Smooth muscle cell of the brain vasculature (primary cell): ENCODE measurements around the gene DMXL1.
A peak's percentile ranks its signal among the peaks of the same experiment; 100 is the strongest.
"Not testable (repeated sequence)": the region's sequence is repeated elsewhere in the genome, so short reads cannot be mapped to it uniquely, and the experiment has no call there.

Experiments
- DNase-seq: peaks from one replicate; pipeline ENCODE4 v3.0.0-alpha.2; 2012; ENCODE audit warnings: low read depth, low spot score

DMXL1 gene

DNA sequence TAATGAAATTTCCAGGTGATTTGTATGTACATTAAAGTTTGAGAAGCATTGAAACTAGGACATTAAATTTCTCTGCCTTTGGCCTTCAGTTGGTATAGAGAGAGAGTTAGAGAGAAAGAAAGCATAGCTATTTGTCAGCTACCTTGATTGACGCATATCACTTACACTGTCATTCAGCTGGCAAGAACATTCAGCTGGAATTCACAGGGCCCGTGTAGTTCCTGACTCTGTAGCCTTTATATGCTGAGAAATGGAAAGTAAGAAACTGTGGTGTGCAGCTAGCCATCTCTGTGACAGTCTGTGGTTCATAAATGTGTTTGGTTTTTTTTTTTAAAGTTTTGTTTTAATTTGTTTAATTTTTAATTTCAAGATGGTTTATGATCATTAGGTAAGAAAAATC lies 58.9 kb downstream of the DMXL1 start:
- no peak for DNase-seq

DNA sequence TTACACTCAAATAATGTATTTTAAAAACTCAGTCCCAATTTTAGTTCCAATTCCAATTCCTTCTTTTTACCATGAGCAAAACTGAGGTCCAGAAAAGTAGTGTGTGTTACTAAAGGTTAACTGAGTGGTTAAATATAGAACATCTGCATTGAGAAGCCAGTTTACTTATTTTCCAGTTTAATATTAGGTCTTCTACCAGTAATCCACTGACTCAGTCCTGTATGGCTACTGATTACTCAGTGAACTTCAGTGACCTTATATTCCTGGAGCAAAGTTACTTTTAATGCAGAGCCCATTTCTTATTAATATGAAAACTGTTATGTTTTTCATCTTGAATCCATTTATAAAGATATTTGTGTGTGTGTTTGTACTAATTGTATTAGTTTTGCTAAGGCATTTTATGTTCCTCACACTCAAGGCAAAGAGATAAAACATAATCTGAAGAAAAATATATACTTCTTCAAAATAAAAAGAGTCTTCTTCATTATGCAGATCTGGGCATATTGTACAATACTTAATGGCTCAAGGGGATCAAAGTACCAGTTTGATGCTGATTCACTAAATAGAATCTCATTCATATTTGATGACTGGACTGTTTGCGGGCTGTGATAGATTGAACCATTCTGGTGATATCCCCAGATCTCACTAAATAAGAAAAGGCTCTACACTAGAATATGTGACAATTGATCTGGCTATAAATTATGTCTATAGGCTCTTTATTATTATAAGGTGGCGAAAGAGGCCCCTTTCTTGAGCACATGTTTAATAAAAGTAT lies 60.8 kb downstream of the DMXL1 start:
- no peak for DNase-seq

DNA sequence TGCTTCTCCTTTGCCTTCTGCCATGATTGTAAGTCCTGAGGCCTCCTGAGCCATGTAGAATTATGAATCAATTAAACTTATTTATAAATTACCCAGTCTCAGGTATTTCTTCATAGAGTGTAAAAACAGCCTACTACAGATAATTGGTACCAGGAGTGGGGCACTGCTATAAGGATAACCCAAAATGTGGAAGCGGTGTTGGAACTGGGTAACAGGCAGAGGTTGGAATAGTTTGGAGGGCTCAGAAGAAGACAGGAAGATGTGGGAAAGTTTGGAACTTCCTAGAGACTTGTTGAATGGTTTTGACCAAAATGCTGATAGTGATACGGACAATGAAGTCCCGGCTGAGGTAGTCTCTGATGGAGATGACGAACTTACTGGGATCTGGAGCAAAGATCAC lies 64.9 kb downstream of the DMXL1 start:
- not testable (repeated sequence) for DNase-seq

DNA sequence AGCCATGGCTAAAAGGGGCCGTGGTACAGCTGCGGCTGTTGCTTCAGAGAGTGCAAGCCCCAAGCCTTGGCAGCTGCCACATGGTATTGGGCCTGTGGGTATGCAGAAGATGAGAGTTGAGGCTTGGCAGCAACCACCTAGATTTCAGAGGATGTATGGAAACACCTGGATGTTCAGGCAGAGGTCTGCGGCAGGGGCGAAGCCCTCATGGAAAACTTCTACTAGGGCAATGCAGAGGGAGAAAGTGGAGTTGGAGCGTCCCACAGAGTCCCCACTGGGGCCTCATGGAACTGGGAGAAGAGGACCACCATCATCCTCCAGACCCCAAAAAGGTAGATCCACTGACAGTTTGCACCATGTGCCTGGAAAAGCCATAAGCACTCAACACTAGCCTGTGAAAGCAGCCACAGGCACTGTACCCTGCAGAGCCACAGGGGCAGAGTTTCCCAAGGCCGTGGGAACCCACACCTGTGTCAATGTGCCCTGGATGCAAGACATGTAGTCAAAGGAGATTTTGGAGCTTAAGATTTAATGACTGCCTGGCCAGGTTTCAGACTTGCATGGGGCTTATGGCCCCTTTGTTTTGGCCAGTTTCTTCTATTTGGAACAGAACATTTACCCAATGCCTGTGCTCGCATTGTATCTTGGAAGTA lies 65.9 kb downstream of the DMXL1 start:
- DNase-seq = no peak

DNA sequence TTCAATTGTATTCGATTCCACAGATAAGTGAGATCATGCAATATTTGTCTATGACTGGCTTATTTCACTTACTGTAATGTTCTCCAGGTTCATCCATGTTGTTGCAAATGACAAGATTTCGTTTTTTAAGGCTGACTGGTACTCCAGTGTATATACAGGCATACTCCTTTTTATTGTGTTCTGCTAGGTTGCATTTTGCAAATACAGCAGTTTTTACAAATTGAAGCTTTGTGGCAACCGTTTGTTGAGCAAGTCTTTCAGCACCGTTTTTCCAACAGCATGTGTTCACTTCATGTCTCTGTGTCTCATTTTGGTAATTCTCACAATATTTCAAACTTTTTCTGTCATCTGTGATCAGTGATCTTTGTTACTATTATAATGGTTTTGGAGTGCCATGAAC lies 82.7 kb downstream of the DMXL1 start:
- DNase-seq = no peak

DNA sequence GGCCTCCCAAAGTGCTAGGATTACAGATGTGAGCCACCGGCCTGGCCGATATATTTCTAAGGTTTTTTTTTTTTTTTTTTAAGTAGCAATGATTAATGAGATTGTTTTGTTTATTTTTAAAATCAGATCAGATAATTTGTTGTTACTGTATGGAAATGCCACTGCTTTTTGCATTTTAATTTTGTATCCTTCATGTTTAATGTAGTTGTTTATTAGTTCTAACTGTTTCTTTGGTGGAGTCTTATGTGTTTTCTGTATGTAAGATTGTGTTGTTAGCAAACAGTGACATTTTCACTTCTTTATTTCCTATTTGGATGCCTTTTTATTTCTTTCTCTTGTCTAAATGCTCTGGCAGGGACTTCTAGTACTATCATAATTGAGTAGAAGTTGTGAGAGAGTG lies 87.3 kb downstream of the DMXL1 start:
- no peak for DNase-seq

DNA sequence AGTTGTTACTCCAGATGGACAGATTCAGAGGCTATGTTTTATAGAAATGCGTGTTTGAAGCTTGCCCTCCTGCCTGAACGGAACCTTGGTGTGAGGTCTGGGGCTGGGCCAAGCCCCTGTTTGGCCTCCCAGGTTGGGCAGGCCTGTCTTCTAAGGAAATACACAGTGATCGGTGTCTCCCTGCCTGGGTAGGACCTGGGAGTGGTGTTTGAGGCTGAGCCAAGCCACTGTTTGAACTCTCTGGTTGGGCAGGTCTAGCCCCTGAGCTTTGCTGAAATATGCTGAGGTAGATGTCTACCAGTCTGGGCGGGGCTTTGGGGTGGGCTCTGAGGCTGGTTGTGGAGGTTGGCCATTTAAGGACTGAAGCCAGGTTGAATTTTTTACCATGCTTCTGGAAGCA lies 90.5 kb downstream of the DMXL1 start:
- no peak for DNase-seq

DNA sequence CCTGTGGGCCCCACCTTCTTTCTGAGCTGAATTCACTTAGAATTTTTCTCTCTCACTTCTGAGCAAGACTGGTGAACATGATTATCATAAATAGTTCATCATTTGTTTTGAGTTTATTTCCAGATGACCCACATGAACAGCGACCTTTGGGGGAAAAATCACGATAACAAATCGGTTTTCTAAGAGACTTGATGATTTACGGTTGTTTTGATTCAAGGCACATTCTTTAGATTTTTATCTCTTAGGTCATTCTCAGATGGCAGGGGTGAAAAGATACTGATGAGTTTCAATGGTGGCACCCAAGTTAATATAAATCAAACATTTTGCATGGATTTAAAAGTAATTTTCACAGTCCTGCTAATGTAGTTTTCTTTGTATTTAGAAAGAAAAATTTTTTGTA lies 95.1 kb downstream of the DMXL1 start:
- DNase-seq = no peak

DNA sequence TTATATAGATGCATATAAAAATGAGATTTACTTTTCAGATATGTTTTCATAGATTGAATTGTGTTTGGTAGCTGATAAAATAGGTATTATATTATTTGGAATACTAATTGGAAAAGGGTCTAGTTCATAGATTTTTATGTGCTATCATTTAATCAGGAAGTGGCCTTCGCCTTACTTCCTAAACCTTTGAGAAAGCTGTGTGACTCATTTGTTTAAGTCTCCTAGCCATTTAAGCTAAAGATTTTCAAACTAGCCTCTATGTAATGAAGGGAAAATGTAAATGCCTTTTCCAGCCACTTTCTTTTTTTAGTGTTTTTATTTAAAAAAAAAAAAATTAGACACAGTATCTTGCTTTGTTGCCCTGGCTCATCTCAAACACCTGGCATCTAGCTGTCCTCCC lies 97.5 kb downstream of the DMXL1 start:
- no peak for DNase-seq

DNA sequence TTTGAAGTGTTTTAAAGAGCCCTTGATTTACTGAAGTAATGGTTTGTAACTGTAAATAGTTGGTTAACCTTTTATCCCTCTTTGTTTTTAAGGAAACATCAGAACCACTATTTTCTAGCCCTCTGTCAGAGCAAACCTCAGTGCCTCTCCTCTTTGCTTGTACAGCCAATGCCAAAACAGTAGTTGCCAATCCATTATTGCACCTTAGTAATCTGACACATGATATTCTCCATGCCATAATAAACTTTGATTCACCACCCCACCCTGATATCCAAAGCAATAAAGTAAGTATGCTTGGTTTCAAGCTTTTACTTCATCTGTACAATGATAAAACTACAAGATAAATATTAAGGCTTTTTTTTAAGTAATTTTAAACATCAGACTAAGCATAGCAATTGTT lies 100.8 kb downstream of the DMXL1 start:
- no peak for DNase-seq

DNA sequence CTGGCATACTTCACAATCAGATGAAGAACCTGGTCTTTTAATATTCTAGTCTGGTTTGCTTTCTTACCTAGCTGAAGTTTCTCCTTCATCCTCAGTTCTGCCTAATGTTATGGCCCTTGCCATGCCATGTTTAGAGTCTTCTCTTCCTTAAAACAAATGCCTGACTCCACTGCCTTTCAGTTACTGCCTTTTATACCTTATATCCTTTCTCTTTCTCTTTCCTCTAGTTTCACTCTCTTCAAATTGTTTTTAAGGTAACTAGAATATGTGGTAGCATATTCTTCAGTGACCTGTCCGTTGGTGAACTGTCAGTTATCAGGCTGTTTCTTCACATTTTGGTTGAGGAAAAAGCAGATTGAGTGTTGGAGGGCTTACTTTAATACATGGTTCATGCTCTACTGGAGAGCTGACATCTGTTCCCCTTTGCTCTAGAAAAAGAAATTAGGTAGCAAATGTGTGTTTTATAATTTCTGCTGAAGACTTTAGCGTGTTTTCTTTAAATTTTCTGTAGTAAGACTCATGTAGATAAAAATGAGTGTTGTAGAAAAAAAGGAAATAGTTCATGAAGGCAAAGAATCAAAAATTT lies 103.8 kb downstream of the DMXL1 start:
- no peak for DNase-seq

DNA sequence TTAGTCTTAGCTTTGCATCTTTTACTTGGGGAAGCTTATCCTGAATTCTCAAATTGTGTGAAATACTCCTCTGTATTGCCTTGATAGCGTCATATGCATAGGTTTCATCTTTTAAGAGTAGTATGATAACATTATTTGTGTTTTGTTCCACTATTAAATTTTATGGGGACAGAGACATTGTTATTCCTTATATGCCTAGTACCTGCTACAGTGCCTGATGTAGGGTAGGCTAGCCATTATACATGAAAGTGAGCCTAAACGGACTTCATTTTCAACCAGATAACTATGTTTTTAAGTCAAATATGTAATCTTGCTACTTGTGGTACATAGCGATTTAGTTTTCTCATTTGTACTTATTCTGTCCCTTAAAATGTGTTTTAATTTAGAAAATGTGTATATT lies 105.9 kb downstream of the DMXL1 start:
- no peak for DNase-seq

DNA sequence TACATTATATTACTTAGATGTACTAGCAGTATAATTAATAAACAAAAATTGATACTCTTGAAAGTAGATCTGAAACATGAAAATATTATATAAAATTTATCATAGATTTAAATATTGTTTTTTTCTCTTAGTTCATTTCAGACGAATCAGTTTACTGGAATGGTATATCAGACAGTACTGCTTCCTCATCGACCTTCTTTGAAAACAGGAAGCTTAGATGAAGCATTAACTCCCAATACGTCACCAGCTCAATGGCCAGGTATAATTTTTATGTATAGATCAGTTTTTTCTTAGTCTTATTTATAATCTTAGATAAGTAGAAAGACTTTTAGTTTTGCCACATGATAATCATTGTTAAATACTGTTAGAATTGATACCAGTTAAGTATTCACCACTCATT lies 106.3 kb downstream of the DMXL1 start:
- no peak for DNase-seq

DNA sequence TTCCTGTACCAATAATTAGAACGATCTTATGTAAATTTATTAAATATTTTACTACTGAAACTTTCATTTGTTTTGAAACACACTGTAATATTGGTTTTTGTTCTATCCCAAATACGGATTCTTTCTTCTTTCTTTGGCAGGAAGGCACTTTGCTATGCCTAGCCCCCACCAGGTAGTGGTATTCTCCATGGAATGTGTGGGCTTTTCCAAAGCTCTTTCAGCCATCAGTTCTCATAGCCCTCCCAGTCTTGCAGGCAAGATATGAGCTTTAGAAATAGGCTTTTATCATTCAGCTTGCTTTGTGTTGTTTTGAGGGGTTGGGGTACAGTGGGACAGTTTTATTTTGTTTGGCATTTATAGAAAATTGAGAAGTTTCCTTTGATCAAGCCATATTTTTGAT lies 107.5 kb downstream of the DMXL1 start:
- no peak for DNase-seq

DNA sequence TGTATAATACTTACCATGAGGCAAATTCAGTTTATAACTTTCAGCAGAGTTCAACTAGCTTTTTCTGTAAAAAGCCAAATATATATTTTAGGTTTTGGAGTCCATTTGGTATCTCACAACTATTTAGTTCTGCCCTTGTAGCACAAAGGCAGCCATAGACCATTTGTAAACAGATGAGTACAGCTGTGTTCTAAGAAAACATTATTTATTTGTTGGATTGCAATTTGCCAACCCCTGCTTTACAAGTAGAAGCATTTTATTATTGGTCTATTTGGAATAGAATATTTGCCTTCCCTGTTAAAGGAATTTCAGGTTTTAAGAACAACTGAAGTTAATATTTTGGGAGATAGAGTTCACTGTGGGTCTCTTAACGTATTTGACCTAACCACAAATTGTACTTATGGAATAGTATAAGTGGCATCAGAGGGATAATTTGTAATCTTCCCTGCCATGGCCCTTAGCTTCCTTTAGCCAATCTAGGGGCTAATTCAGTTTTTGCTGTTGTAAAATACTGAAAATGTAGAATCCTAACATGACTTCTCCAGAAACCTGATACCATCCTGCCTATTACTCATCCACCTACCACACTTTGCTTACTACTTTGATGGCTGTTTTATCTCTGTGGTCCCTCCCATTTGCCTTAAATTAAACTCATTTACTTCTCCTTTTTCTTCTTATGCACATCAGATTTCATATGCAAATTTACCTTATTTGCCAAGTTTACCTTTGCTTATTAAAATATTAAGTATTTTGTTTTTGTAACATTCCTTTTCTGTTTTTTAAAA lies 109.2 kb downstream of the DMXL1 start:
- no peak for DNase-seq

DNA sequence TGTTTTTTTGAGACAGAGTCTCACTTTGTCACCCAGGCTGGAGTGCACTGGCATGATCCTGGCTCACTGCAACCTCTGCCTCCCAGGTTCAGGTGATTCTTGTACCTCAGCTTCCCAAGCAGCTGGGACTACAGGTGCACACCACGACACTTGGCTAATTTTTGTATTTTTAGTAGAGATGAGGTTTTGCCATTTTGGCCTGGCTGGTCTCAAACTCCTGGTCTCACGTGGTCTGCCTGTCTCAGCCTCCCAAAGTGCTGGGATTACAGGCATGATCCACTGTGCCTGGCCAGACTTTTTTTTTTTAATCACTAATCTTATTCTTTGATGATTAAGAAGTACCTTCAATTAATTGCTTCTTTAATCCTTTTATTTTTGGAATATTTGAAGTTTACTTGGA lies 114.6 kb downstream of the DMXL1 start:
- not testable (repeated sequence) for DNase-seq

DNA sequence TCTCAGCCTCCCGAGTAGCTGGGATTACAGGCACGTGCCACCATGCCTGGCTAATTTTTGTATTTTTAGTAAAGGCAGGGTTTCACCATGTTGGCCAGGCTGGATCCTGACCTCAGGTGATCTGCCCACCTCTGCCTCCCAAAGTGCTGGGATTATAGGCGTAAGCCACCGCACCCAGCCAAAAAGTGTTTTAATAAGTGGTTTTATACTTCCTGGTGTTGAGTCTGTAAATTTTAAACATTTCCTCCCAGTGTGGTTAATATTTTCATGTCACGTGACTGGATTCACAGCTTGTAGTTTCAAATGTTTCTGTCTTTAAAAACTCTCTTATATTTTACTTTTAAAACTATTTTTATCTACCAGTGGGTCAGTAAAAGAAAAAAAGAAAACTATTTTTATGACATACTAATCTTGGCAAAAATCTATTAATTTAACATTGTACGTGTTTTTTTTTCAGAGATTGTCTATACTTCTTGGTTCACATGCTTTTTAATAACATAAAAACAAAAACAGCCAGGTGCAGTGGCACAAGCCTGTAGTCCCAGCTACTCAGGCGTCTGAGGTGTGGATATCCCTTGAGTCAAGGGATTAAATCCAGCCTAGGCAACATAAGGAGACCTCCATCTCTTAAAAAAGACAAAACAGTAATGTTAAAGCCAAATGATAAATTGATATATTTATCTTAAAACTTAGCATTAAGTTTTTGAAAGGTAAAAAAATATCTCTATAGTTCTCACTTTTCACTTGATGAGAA lies 117.1 kb downstream of the DMXL1 start:
- no peak for DNase-seq

DNA sequence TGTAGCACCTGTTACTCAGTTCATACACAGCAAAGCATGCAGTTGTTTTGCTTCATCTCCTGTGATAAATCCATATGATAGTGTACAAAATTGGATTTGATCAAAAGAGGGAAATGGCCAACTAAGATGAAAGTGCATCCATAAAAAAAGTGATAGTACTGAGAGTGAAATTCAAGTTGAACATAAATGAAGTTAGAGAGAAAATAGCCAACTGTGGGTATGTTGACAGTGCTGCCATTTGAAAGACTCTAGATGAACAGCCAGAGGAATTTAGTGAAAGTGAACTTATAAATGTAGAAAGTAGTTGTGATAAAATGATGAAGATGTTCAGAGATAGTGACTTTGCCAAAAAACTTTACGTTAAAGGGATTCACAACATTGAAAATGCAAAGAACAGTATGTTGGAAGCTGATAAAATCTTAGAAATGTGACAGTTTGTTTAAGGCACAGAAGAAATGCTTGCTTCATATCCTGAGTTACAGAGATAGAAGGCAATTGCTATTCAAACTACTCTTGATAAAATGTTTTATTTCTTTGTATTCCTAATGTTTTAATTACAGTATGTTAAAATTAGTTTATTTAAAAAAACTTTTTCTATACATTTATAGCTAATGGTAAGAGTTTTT lies 119.7 kb downstream of the DMXL1 start:
- DNase-seq = no peak

DNA sequence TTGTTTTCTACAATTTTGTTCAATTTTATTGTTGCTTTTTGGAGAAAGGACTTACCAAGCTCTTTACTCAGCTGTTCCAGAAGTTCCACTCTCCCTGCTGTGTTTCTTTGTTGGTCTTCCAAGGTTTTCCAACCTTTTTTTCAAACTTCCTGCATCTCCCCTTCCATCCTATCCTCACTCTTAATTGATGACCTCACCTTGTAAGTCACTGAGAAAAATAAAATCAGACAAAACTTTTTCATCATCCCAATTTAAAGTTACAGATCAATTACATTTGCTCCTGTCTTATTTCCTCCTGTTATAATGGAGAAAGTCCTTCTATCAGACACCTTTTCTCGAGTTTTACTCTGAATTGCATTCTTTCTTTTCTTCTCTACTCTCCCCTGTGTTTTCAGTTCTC lies 121.1 kb downstream of the DMXL1 start:
- DNase-seq = peak; percentile 2

DNA sequence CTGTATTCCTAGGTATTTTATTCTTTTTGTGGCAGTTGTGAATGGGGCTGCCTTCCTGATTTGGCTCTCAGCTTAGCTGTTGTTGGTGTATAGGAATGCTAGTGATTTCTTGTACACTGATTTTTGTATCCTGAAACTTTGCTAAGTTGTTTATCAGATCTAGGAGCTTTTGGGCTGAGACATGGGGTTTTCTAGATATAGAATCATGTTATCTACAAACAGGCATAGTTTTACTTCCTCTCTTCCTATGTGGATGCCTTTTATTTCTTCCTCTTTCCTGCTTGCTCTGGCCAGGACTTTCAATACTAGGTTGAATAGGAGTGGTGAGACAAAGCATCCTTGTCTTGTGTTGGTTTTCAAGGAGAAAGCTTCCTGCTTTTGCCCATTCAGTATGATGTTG lies 129.9 kb downstream of the DMXL1 start:
- no peak for DNase-seq

DNA sequence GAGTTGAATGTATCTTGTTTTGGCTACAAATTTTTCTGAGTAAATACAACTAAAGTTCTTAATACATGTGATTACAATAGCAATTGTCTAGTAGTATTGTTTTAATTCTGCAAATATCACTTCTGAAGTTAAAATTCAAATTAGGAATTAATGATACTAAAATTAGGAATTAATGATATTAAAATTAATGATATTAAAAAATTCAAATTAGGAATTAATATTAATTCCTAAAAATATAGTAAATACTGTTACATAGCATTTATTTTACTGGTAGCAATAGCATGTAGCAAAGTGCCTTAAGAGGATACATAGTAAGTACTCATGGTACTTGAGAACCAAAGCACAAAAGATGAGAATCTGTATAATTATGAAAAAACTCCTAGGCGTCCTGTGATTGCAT lies 136.2 kb downstream of the DMXL1 start:
- DNase-seq = no peak
